Trophoblast cell (in vitro differentiated cells and primary cell): ENCODE measurements around the gene MYO3A.

Experiments used
- DNase-seq, 2 donors: peaks; one replicate each; pipeline ENCODE4 v3.0.0-alpha.2; 2016
- H2AFZ ChIP-seq: 2 replicates; pipeline ENCODE4 v1.6.1; 2013; ENCODE audit warnings: low read length, moderate library complexity, mild to moderate bottlenecking; ENCODE audit not compliant: insufficient read depth, poor library complexity
- H2AK5ac ChIP-seq: 2 replicates; pipeline ENCODE4 v1.6.1; 2013; ENCODE audit warnings: mild to moderate bottlenecking, low read length
- H2BK120ac ChIP-seq: 2 replicates; pipeline ENCODE4 v1.6.1; 2013; ENCODE audit warnings: low read length, mild to moderate bottlenecking, moderate library complexity; ENCODE audit not compliant: insufficient read depth, poor library complexity
- H2BK12ac ChIP-seq: 2 replicates; pipeline ENCODE4 v1.6.1; 2013; ENCODE audit warnings: mild to moderate bottlenecking, low read length, moderate library complexity
- H2BK5ac ChIP-seq: 2 replicates; pipeline ENCODE4 v1.6.1; 2013; ENCODE audit warnings: low read length, low read depth, moderate library complexity, mild to moderate bottlenecking; ENCODE audit not compliant: poor library complexity
- H3K14ac ChIP-seq: 2 replicates; pipeline ENCODE4 v1.6.1; 2013; ENCODE audit warnings: mild to moderate bottlenecking, low read length
- H3K18ac ChIP-seq: 2 replicates; pipeline ENCODE4 v1.6.1; 2013; ENCODE audit warnings: mild to moderate bottlenecking, low read length
- H3K23ac ChIP-seq: 2 replicates; pipeline ENCODE4 v1.6.1; 2013; ENCODE audit warnings: low read length
- H3K27ac ChIP-seq: 2 replicates; pipeline ENCODE4 v1.5.1; 2013; ENCODE audit warnings: low read depth, mild to moderate bottlenecking, inconsistent platforms, low read length, moderate library complexity
- H3K27me3 ChIP-seq: 2 replicates; pipeline ENCODE4 v1.6.1; 2013; ENCODE audit warnings: inconsistent platforms, mild to moderate bottlenecking, low read length, moderate library complexity; ENCODE audit not compliant: insufficient read depth
- H3K36me3 ChIP-seq, 2 experiments: 1 replicate in 1 of 2; 2 replicates in 1 of 2; pipeline ENCODE4 v1.6.1; 2013; ENCODE audit warnings: low read length in 2 of 2, mild to moderate bottlenecking in 2 of 2, moderate library complexity in 1 of 2; ENCODE audit not compliant: insufficient read depth in 2 of 2, control insufficient read depth in 1 of 2
- H3K4ac ChIP-seq: 2 replicates; pipeline ENCODE4 v1.6.1; 2013; ENCODE audit warnings: low read depth, mild to moderate bottlenecking, low read length, moderate library complexity
- H3K4me1 ChIP-seq, 2 experiments: 1 replicate in 1 of 2; 2 replicates in 1 of 2; pipeline ENCODE4 v1.6.1; 2013; ENCODE audit warnings: low read length in 2 of 2, mild to moderate bottlenecking in 2 of 2, moderate library complexity in 1 of 2; ENCODE audit not compliant: insufficient read depth in 2 of 2, control insufficient read depth in 1 of 2
- H3K4me2 ChIP-seq: 2 replicates; pipeline ENCODE4 v1.6.1; 2013; ENCODE audit warnings: inconsistent platforms, mild to moderate bottlenecking, low read length, moderate library complexity
- H3K4me3 ChIP-seq: 2 replicates; pipeline ENCODE4 v1.5.1; 2013; ENCODE audit warnings: mild to moderate bottlenecking, low read depth, low read length, inconsistent platforms
- H3K79me1 ChIP-seq: one replicate; pipeline ENCODE4 v1.6.1; 2013; ENCODE audit warnings: low read length
- H3K79me2 ChIP-seq: 2 replicates; pipeline ENCODE4 v1.6.1; 2013; ENCODE audit warnings: low read length, mild to moderate bottlenecking; ENCODE audit not compliant: control insufficient read depth, insufficient read depth, poor library complexity
- H3K9ac ChIP-seq: 2 replicates; pipeline ENCODE4 v1.6.1; 2013; ENCODE audit warnings: mild to moderate bottlenecking, low read length
- H3K9me3 ChIP-seq: 2 replicates; pipeline ENCODE4 v1.6.1; 2013; ENCODE audit warnings: low read depth, mild to moderate bottlenecking, control low read depth, inconsistent platforms, low read length; ENCODE audit not compliant: insufficient read depth
- H4K12ac ChIP-seq: 2 replicates; pipeline ENCODE4 v1.6.1; 2013; ENCODE audit warnings: low read depth, mild to moderate bottlenecking, low read length, moderate library complexity
- H4K8ac ChIP-seq: 2 replicates; pipeline ENCODE4 v1.6.1; 2013; ENCODE audit warnings: low read depth, mild to moderate bottlenecking, low read length, moderate library complexity
- H4K91ac ChIP-seq: one replicate; pipeline ENCODE4 v1.6.1; 2013; ENCODE audit warnings: low read depth, mild to moderate bottlenecking, low read length, moderate library complexity
- WGBS: extraction: QIAGEN DNeasy Blood & Tissue Kit; methylation state at CpG from one replicate; pipeline ENCODE4 v1.1.7; 2013; ENCODE audit warnings: missing lambda C conversion rate; ENCODE audit not compliant: insufficient read length, insufficient coverage; ENCODE audit errors: extremely low coverage; 5-methylcytosine and 5-hydroxymethylcytosine counted together

The MYO3A gene

DNA sequence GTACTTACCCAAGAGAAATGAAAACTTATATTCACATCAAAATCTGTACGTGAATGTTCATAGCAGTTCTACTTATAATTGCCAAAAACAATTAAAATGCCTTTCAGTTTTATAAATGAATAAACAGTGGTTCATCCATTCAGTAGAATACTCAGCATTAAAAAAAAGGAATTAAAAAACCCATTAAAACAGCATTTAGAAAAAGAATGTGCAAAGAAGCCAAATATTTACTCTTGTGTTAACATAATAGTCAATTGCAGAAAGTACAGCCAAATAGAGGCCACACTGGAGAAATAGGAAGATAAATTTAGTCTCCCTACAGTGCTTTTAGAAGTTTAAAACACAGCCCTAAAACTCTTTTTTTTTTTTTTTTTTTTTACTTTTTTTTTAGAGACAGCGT is 54.6 kb downstream of the MYO3A start:
- WGBS: no CpG with 5 or more reads among the region's 2 CpGs
- Histone ChIP-seq H2AK5ac (no peak overlapping the region), H3K79me2 (no peaks in the 10 kb centered on the region), H4K91ac (no peak overlapping the region), H3K27ac (no peak overlapping the region), H3K14ac (no peak overlapping the region), H2BK120ac (no peak overlapping the region), H3K9me3 (no peaks in the 10 kb centered on the region), H3K23ac (no peak overlapping the region), H3K9ac (no peak overlapping the region), H2AFZ (no peak overlapping the region), H3K27me3 (no peaks in the 10 kb centered on the region), H3K36me3 (no peaks in the 10 kb centered on the region), H3K18ac (no peak overlapping the region), H3K4ac (no peak overlapping the region), H3K4me2 (no peak overlapping the region), H4K8ac (no peak overlapping the region), H2BK12ac (no peak overlapping the region), H2BK5ac (no peak overlapping the region), H3K4me3 (no peak overlapping the region), H4K12ac (no peak overlapping the region), H3K79me1 (no peaks in the 10 kb centered on the region), H3K4me1 (no peaks in the 10 kb centered on the region)
- no peak for DNase-seq

DNA sequence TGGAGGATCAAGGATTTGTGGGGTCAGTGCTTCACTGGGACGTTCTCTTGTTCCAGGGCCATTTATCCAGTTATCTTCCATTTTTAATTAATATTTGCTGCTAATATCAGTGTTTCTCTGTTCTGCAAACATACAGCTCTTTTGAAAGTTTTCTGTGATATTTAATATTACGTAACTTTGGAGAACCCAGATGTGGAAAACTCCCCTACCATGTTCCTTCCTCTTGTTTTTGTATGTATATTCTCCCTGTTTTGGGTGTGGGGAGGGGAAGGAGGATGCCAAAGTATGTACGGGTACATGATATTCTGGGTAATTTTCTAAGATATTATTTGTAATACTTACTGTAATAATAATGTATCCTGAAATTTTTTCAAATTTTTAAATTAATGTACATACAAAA is 55.9 kb downstream of the MYO3A start:
- no peaks in the 10 kb centered on the region for H3K36me3 ChIP-seq
- no CpG with 5 or more reads among the region's 3 CpGs for WGBS

DNA sequence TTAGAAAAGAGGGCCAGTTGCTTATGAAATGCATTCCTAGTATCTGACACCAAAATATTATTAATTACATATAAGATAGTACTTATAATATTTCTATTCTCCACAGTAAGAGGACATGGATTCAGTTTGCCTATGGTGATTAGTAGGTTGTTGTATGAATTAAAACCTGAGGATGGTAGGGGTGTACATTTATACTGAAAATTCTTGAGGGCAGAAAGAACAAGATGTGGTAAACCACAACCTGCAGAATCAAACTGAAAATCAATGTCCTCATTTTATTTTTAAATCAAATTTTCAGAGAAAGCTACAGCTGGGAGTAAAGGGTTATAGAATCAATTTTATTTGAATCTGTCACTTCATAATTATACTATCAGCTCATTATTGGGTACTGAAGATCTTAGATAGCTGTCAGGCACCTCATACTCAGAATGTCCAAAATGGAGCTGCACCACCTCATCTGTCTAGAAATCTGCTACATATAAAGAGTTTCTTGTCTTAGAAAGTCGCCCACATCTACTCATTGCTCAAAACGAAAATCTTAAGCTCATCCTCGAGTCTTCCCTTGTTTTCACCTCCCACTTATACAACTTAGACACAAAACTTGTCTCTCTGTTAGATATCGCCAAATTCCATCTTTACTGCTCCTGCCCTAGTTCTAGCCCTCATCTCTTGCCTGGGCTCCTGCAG is 65.4 kb downstream of the MYO3A start:
- no peaks in the 10 kb centered on the region for H3K9me3 ChIP-seq
- no peak overlapping the region for H3K14ac ChIP-seq
- H3K27me3 ChIP-seq: no peaks in the 10 kb centered on the region
- no peak overlapping the region for H2AK5ac ChIP-seq
- no peak overlapping the region for H2BK5ac ChIP-seq
- H3K4me1 ChIP-seq: peaks cover 0 to 3% of the 10 kb centered on the region in 2 experiments
- no peaks in the 10 kb centered on the region for H3K79me1 ChIP-seq
- no peak overlapping the region for H4K12ac ChIP-seq
- H2BK12ac ChIP-seq: no peak overlapping the region
- no peak overlapping the region for H3K27ac ChIP-seq
- no peak for DNase-seq
- no peak overlapping the region for H2BK120ac ChIP-seq
- no peak overlapping the region for H3K18ac ChIP-seq
- H4K8ac ChIP-seq: no peak overlapping the region
- no peaks in the 10 kb centered on the region for H3K36me3 ChIP-seq
- H3K4me3 ChIP-seq: no peak overlapping the region
- no peaks in the 10 kb centered on the region for H3K79me2 ChIP-seq
- no peak overlapping the region for H3K4me2 ChIP-seq
- no CpG with 5 or more reads among the region's 4 CpGs for WGBS
- H4K91ac ChIP-seq: no peak overlapping the region
- H3K4ac ChIP-seq: no peak overlapping the region
- H2AFZ ChIP-seq: no peak overlapping the region
- H3K9ac ChIP-seq: no peak overlapping the region
- H3K23ac ChIP-seq: no peak overlapping the region

More for the DNA sequence above, 55.9 kb downstream of the MYO3A start:
- Histone ChIP-seq H2AK5ac (no peak overlapping the region), H3K27ac (no peak overlapping the region), H3K23ac (no peak overlapping the region), H3K79me2 (no peaks in the 10 kb centered on the region), H2BK5ac (no peak overlapping the region), H2BK12ac (no peak overlapping the region), H2AFZ (no peak overlapping the region), H4K8ac (no peak overlapping the region), H3K4me1 (no peaks in the 10 kb centered on the region), H3K4me2 (no peak overlapping the region), H3K14ac (no peak overlapping the region), H3K79me1 (no peaks in the 10 kb centered on the region), H2BK120ac (no peak overlapping the region), H4K91ac (no peak overlapping the region), H4K12ac (no peak overlapping the region), H3K4me3 (no peak overlapping the region), H3K18ac (no peak overlapping the region), H3K4ac (no peak overlapping the region), H3K27me3 (no peaks in the 10 kb centered on the region), H3K9ac (no peak overlapping the region), H3K9me3 (no peaks in the 10 kb centered on the region)
- DNase-seq: no peak

DNA sequence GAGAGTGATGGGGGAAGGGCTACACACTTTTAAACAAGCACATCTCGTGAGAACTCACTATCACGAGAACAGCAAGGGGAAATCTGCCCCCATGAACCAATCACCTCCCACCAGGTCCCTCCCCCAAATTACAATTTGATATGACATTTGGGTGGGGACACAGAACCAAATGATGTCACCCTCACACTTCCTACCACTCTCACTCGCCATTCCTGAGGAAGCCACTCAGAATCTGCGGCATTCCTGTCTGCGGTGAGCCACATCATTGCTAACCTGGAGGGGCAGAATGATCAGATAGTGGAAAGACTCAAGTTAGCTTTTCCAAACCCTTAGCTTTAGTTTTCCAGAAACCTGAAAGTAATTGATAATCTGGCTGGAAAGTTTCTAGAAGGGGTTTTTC is 66.9 kb downstream of the MYO3A start:
- H4K91ac ChIP-seq: no peak overlapping the region
- H2BK5ac ChIP-seq: no peak overlapping the region
- no peak overlapping the region for H3K9ac ChIP-seq
- no peak overlapping the region for H4K8ac ChIP-seq
- H2AK5ac ChIP-seq: no peak overlapping the region
- no peaks in the 10 kb centered on the region for H3K27me3 ChIP-seq
- H3K9me3 ChIP-seq: no peaks in the 10 kb centered on the region
- H3K79me1 ChIP-seq: no peaks in the 10 kb centered on the region
- peak; percentile 22 to 46 for DNase-seq
- H3K36me3 ChIP-seq: no peaks in the 10 kb centered on the region
- no CpG with 5 or more reads among the region's 5 CpGs for WGBS
- H3K79me2 ChIP-seq: no peaks in the 10 kb centered on the region
- no peak overlapping the region for H3K18ac ChIP-seq
- no peak overlapping the region for H3K27ac ChIP-seq
- H3K4me2 ChIP-seq: no peak overlapping the region
- H2BK12ac ChIP-seq: no peak overlapping the region
- no peak overlapping the region for H4K12ac ChIP-seq
- H2BK120ac ChIP-seq: no peak overlapping the region
- H3K4me1 ChIP-seq: peaks cover 0 to 3% of the 10 kb centered on the region in 2 experiments
- no peak overlapping the region for H3K4me3 ChIP-seq
- no peak overlapping the region for H3K14ac ChIP-seq
- H3K4ac ChIP-seq: no peak overlapping the region
- no peak overlapping the region for H2AFZ ChIP-seq
- H3K23ac ChIP-seq: no peak overlapping the region
